Activated naive CD4-positive, alpha-beta T cell treated with anti-CD3 and anti-CD28 coated beads for 36 hours (primary cell): ENCODE results near the gene FITM1. TPM values are rescaled to one million over a fixed set of nuclear protein-coding genes. Genes with fewer than 3 reads are reported as not detected.

Source experiments
- CTCF ChIA-PET: fragments of 350-600 bp; sonication (Branson Sonifier 250); formaldehyde crosslinking; loops from one replicate; lab custom pipeline; 2021; ENCODE audit warnings: antibody characterized with exemption; lab: Charles Lee
- DNase-seq: peaks from one replicate; pipeline ENCODE4 v3.0.0-alpha.2; 2020
- H3K27ac Mint-ChIP-seq: one replicate; pipeline ENCODE4 v1.8.0; 2021; ENCODE audit warnings: mild to moderate bottlenecking, mixed read lengths
- H3K27me3 Mint-ChIP-seq: one replicate; pipeline ENCODE4 v1.8.0; 2021; ENCODE audit warnings: low read depth, mixed read lengths
- H3K36me3 Mint-ChIP-seq: one replicate; pipeline ENCODE4 v1.8.0; 2021; ENCODE audit warnings: low read depth, mixed read lengths
- H3K4me1 Mint-ChIP-seq: one replicate; pipeline ENCODE4 v1.8.0; 2021; ENCODE audit warnings: low read depth, mixed read lengths
- H3K4me3 Mint-ChIP-seq: one replicate; pipeline ENCODE4 v1.8.0; 2021; ENCODE audit warnings: mild to moderate bottlenecking, moderate library complexity, mixed read lengths
- H3K9me3 Mint-ChIP-seq: one replicate; pipeline ENCODE4 v1.8.0; 2021; ENCODE audit warnings: mixed read lengths
- intact Hi-C: fragments of 100-400 bp; cut with micrococcal nuclease; formaldehyde crosslinking; loops from one replicate; pipeline ENCODE4 v1.15.1; 2023
- total RNA-seq, 2 experiments: library from RNA; stranded (reverse); gene quantifications; one replicate each; pipeline ENCODE4 v1.2.3, GENCODE V29; 2021

FITM1 gene
- total RNA-seq, 2 experiments from 2014 or later: 0.19 to 0.30 TPM

- Mint-ChIP-seq H3K4me3 (peak overlapping the region; percentile 99), H3K27me3 (no peaks in the 10 kb centered on the region), H3K9me3 (no peaks in the 10 kb centered on the region), H3K27ac (peak overlapping the region; percentile 100), H3K4me1 (peaks cover 22% of the 10 kb centered on the region), H3K36me3 (peaks cover 27% of the 10 kb centered on the region)
- intact Hi-C loops: loop anchor here (1.0 to 10.0 kb wide), 18 partner anchors 20 to 1109 kb away; partner anchors contain the start of genes BCL2L2, CHMP4A, DHRS1 and DHRS4L2
- peak; percentile 91 for DNase-seq
- CTCF ChIA-PET: interaction anchor here (0.7 to 4.1 kb wide), 11 partner anchors 8 to 1037 kb away, joined by 3 to 20 read pairs (median 6); partner anchors contain the start of genes IRF9, PCK2, PSME1 and PSME2
Measured at GRCh38 chr14:24113801-24114531, 16.5 kb upstream of the FITM1 start.

- H3K36me3 Mint-ChIP-seq: peaks cover 33% of the 10 kb centered on the region
- intact Hi-C loops: loop anchor here (1.0 to 10.0 kb wide), 20 partner anchors 20 to 1110 kb away; partner anchors contain the start of genes AP1G2, BCL2L2, CHMP4A and DHRS1
- H3K27me3 Mint-ChIP-seq: no peaks in the 10 kb centered on the region
- H3K4me3 Mint-ChIP-seq: peak within 1 kb of the TSS; percentile 99
- DNase-seq: peak; percentile 99
- H3K9me3 Mint-ChIP-seq: no peaks in the 10 kb centered on the region
- H3K27ac Mint-ChIP-seq: peak within 1 kb of the TSS; percentile 100
- CTCF ChIA-PET: interaction anchor here (0.7 to 4.1 kb wide), 10 partner anchors 9 to 128 kb away, joined by 3 to 20 read pairs (median 8); partner anchors contain the start of genes IRF9, PSME1, PSME2 and RNF31
- peaks cover 18% of the 10 kb centered on the region for H3K4me1 Mint-ChIP-seq
Measured at GRCh38 chr14:24114532-24115421, 15.7 kb upstream of the FITM1 start, which contains the start of the genes DCAF11 and NRL. Gene DCAF11, plus strand, starts transcription at chr14:24114777. Its CDS starts 818 bp downstream, at chr14:24115595. Gene NRL, minus strand, starts transcription at chr14:24114949. Its CDS starts 32,101 bp downstream, at chr14:24082848.

GRCh38 chr14:24115422-24116127 lies 14.9 kb upstream of the FITM1 start:
- H3K4me1 Mint-ChIP-seq: peaks cover 18% of the 10 kb centered on the region
- peak overlapping the region; percentile 100 for H3K27ac Mint-ChIP-seq
- H3K36me3 Mint-ChIP-seq: peaks cover 33% of the 10 kb centered on the region
- intact Hi-C loops: loop anchor here (1.0 to 10.0 kb wide), 4 partner anchors 80 to 1111 kb away; partner anchors contain the start of genes AP1G2, BCL2L2, PPP1R3E and TM9SF1
- peak overlapping the region; percentile 99 for H3K4me3 Mint-ChIP-seq
- no peaks in the 10 kb centered on the region for H3K27me3 Mint-ChIP-seq
- DNase-seq: no peak
- H3K9me3 Mint-ChIP-seq: no peaks in the 10 kb centered on the region
- CTCF ChIA-PET: interaction anchor here (0.7 to 4.1 kb wide), 8 partner anchors 18 to 58 kb away, joined by 3 to 20 read pairs (median 12); partner anchors contain the start of genes IRF9, PSME1, PSME2 and RNF31

GRCh38 chr14:24116128-24116814 lies 14.2 kb upstream of the FITM1 start:
- Mint-ChIP-seq H3K27ac (peak overlapping the region; percentile 100), H3K4me1 (peaks cover 18% of the 10 kb centered on the region), H3K9me3 (no peaks in the 10 kb centered on the region), H3K36me3 (peaks cover 36% of the 10 kb centered on the region), H3K4me3 (peak overlapping the region; percentile 99), H3K27me3 (no peaks in the 10 kb centered on the region)
- no peak for DNase-seq
- CTCF ChIA-PET: interaction anchor here (1.0 to 4.1 kb wide), 4 partner anchors 11 to 58 kb away, joined by 3 to 20 read pairs (median 10); partner anchors contain the start of gene IRF9
- intact Hi-C loops: loop anchor here (10.0 kb wide), 2 partner anchors 811 to 1111 kb away; partner anchors contain the start of genes BCL2L2 and PPP1R3E

- CTCF ChIA-PET: interaction anchor here (1.0 to 4.1 kb wide), 5 partner anchors 10 to 190 kb away, joined by 3 to 20 read pairs (median 3); partner anchors contain the start of gene CIDEB
Measured at GRCh38 chr14:24117179-24117578, 13.3 kb upstream of the FITM1 start.

GRCh38 chr14:24119691-24120090 lies 10.8 kb upstream of the FITM1 start:
- Mint-ChIP-seq H3K36me3 (peaks cover 44% of the 10 kb centered on the region), H3K27me3 (no peaks in the 10 kb centered on the region), H3K4me3 (no peak overlapping the region), H3K27ac (no peak overlapping the region), H3K4me1 (peaks cover 18% of the 10 kb centered on the region), H3K9me3 (no peaks in the 10 kb centered on the region)
- intact Hi-C loops: loop anchor here (10.0 kb wide), 2 partner anchors 815 to 1115 kb away; partner anchors contain the start of genes BCL2L2 and PPP1R3E
- CTCF ChIA-PET: interaction anchor here (0.7 to 0.8 kb wide), 2 partner anchors 9 to 29 kb away, joined by 3 to 4 read pairs; no protein-coding TSS in a partner anchor
- DNase-seq: no peak

More at GRCh38 chr14:24117179-24117578, 13.3 kb upstream of the FITM1 start:
- Mint-ChIP-seq H3K4me1 (peaks cover 18% of the 10 kb centered on the region), H3K27me3 (no peaks in the 10 kb centered on the region), H3K9me3 (no peaks in the 10 kb centered on the region), H3K27ac (no peak overlapping the region), H3K4me3 (no peak overlapping the region), H3K36me3 (peaks cover 36% of the 10 kb centered on the region)
- DNase-seq: no peak
- intact Hi-C loops: loop anchor here (10.0 kb wide), 2 partner anchors 812 to 1112 kb away; partner anchors contain the start of genes BCL2L2 and PPP1R3E

GRCh38 chr14:24121210-24121609 lies 9.2 kb upstream of the FITM1 start:
- Mint-ChIP-seq H3K27me3 (no peaks in the 10 kb centered on the region), H3K9me3 (no peaks in the 10 kb centered on the region), H3K4me3 (no peak overlapping the region), H3K36me3 (peaks cover 37% of the 10 kb centered on the region), H3K27ac (no peak overlapping the region), H3K4me1 (peaks cover 8% of the 10 kb centered on the region)
- DNase-seq: no peak
- CTCF ChIA-PET: no interaction called here
- intact Hi-C loops: no loop called here

GRCh38 chr14:24122416-24122815 lies 8.0 kb upstream of the FITM1 start:
- Mint-ChIP-seq H3K36me3 (peaks cover 30% of the 10 kb centered on the region), H3K4me3 (no peak overlapping the region), H3K27me3 (no peaks in the 10 kb centered on the region), H3K9me3 (no peaks in the 10 kb centered on the region), H3K4me1 (peaks cover 2% of the 10 kb centered on the region), H3K27ac (no peak overlapping the region)
- DNase-seq: no peak
- CTCF ChIA-PET: interaction anchor here (0.6 to 1.4 kb wide), 2 partner anchors 12 to 70 kb away, joined by 3 to 5 read pairs; no protein-coding TSS in a partner anchor
- intact Hi-C loops: no loop called here

- Mint-ChIP-seq H3K27me3 (no peaks in the 10 kb centered on the region), H3K36me3 (peaks cover 27% of the 10 kb centered on the region), H3K27ac (no peak overlapping the region), H3K4me3 (no peak overlapping the region), H3K9me3 (no peaks in the 10 kb centered on the region), H3K4me1 (peaks cover 3% of the 10 kb centered on the region)
- intact Hi-C loops: no loop called here
- CTCF ChIA-PET: interaction anchor here (0.6 to 1.4 kb wide), 2 partner anchors 13 to 70 kb away, joined by 3 to 5 read pairs; no protein-coding TSS in a partner anchor
- no peak for DNase-seq
Measured at GRCh38 chr14:24122898-24123297, 7.6 kb upstream of the FITM1 start.
